DMS153 treated with DMSO at 0.1 percent for 48 hours (cell line): ENCODE data around the gene NUDCD3.
A peak's percentile ranks its signal among the peaks of the same experiment; 100 is the strongest.
"Not testable (repeated sequence)": the region's sequence is repeated elsewhere in the genome, so short reads cannot be mapped to it uniquely, and the experiment has no call there.

Experiments used
- DNase-seq: peaks from one replicate; lab custom pipeline; 2025; ENCODE audit not compliant: unreplicated experiment; lab: John Stamatoyannopoulos, UW

Gene NUDCD3

DNA sequence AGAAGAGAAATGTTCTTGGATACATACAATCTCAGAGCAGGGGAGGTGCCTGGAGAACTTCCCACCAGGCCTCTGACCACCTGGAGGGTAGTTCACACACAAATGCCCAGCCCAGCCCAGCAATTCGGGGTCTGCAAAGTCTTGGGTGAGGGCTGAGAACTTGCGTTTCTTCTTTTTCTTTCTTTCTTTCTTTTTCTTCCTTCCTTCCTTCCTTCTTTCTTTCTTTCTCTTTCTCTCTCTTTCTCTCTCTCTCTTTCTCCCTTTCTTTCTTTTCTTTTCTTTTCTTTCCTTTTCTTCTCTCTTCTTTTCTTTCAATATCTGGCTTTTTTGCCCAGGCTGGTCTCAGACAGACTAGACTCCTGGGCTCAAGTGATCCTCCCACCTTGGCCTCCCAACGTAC is 28.3 kb upstream of the NUDCD3 start:
- DNase-seq: no peak

DNA sequence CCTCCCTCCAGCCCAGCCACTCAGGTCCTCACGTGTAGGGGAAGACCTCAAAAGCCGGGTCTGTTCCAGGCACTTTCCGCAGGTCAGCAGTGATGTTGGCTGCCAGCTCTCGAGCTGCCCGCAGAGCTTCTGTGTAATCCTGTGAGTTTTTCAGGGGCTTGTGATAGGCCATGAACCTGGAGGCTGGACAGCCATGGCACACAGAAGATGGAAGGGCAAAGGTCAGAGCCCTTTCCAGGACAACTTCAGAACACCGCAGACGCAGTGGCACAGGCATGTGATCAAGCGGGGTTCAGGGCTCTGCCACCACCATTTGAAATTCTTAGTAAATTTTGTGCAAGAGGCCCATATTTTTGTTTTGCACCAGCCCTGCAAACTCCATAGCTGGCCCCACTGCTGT is 26.7 kb upstream of the NUDCD3 start:
- no peak for DNase-seq

- DNase-seq: no peak
Observed at GRCh38 chr7:44515590-44516268, 25.3 kb upstream of the NUDCD3 start.

DNA sequence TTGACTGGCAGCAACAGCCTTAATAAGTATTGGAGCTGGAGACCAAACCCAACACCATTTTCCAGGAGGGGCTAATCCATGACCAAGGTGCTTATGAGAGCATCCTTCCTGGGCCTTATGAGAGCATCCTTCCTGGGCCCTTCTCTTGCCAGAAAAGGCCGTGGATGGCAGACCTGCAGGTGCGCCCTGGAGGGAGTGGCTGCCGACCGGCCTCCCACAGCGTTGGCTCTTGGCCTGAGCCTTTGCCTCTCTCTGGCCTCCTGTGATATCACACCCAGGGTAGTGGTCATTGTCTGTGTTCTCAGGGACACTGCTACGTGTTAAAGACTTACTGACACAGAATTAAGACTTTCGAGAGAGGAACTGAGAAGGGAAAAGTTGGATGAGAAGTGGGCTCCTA is 22.3 kb upstream of the NUDCD3 start:
- DNase-seq: no peak

- DNase-seq: no peak
Observed at GRCh38 chr7:44511863-44512468, 21.5 kb upstream of the NUDCD3 start.

DNA sequence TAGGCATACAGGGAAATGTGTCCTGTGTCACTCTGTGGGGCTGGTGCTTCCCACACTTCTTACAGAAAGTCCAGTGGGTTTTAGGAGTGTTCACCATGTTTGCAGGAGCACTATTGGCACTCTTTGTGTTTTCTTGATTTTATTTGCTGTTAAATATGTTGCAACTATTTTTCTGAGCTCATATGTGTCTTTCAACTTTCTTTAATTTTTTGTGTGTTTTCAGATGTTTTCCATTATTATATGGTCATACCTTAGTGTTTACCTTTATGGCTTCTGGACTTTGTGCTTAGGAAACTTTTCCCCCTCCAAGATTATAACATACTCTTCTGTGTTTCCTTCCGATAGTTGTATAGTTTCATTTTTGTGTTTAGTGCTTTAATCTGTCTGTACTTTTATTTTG is 20.8 kb upstream of the NUDCD3 start:
- DNase-seq: no peak

DNA sequence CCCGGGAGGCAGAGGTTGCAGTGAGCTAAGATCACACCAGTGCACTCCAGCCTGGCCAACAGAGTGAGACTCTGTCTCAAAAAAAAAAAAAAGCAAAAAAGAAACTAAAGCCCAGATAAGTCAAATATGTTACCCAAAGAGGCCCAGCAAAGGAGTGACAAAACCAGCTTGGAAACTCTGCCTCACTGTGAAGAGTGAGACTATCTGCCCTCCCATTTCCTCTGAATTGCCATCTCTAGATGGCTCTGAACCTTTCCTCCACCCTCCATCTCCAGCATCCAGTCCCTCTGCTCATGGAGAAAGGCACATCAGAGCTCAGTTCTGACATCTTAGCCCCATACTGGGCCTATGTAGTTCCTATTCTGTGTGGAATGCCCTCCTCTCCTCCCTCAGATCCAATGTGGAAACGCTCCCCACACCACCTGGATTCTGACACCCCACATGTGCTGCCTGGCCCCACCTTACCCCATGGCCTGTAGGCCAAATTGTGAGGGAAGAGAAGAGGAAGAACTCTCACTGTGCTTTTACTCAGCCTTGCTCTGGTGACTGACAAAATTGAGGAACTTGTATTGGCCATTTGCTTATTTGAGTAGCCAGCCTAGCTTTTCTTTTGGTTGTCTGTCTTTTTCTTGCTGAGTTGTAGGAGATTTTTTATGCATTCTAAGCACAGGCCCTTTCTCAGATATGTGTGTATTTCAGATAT is 18.0 kb upstream of the NUDCD3 start:
- no peak for DNase-seq

GRCh38 chr7:44506592-44507288 is 16.3 kb upstream of the NUDCD3 start:
- DNase-seq: not testable (repeated sequence)

DNA sequence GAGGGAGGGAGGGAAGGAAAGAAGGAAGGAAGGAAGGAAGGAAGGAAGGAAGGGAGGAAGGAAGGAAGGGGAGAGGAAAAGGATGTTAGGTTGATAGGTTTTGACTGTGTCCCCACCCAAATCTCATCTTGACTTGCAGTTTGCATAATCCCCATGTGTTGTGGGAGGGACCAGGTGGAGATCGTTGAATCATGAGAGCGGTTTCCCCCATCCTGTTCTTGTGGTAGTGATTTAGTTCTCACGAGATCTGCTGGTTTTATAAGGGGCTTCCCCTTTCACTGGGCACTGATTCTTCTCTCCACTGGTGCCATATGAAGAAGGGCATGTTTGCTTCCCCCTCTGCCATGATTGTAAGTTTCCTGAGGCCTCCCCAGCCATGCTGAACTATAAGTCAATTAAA is 15.1 kb upstream of the NUDCD3 start:
- no peak for DNase-seq

DNA sequence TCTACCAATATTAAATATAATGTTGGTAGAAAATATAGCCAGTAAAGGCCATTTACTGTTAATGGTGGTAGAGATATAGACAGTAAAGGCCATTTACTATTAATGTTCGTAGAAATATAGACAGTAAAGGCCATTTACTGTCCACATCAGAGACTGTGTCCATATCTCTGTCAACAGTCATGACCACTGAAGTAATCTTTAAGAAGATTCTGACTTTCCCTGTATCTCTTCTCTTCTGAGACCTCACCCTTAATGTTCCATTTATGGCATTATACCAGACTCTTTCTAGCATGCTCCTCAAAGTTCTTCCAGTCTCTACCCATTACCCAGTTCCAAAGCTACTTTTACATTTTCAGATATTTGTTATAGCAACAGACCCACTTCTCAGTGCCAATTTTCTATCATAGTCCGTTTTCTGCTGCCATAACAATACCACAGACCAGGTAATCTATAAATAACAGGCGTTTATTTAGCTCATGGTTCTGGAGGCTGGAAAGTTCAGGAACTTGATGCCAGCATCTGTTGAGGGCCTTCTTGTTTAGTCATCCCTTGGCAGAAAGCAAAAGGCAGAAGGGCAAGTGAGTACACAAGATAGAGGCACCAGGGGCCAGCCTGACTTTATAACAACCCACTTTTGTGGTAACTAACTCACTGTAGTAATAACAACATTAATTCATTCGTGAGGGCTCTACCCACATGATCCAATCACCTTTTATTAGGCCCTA is 7.9 kb upstream of the NUDCD3 start:
- DNase-seq: no peak

DNA sequence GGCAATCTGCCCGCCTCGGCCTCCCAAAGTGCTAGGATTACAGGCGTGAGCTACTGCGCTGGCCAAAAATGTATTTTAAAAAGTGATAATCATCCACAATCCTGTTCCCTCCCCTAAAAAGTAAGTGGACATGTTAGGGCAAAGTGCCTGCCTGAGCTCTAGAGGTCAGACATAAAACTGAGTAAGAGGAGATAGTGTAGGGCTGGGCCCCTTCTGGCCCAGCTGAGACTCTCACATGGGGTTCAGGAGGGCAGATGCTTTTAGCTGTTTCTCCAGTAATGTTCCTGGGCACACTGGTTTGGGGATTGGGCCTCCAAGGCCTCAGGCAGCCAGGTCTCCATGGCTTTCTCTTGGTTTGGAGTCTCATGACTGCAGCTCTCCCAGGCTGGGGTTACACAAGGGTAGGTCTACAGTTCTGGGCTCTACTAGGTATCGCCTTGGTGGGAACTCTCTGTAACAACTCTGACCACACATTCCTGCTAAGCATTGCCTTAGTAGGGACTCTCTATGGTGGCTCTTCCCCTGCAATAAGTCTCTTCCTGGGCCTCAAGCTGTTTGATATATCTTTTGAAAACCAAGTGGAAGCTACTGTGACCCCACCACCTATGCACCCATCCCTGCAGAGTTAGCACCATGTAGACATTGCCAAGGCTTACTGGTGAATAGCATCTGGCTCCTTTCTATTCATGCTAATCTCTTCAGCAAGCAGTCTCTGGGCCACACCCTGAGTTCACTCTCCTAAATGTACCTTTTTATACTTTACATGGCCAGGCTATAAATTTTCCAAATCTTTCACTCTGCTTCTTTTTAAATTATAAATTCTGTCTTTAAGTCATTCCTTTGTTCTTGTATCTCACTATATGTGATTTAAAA is 6.9 kb upstream of the NUDCD3 start:
- no peak for DNase-seq

GRCh38 chr7:44496385-44496784 is 5.9 kb upstream of the NUDCD3 start:
- no peak for DNase-seq

DNA sequence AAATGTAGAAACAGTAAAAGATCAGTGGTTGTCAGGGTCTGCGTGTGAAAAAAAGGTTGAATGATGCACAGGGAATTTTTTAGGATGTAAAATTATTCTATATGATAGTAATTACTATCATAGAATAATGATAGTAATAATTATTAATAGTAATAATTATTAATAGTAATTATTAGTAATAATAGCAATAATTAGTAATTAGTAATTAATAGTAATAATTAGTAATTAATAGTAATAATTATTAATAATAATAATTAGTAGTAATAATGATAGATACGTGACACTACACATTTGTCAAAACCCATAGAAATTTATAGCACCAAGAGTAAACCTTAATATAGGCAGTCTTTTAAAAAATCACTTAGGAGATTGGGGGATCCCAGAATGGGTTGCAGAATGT is 4.5 kb upstream of the NUDCD3 start:
- DNase-seq: no peak

GRCh38 chr7:44491229-44491628 is 771 bp upstream of the NUDCD3 start:
- peak; percentile 9 for DNase-seq

DNA sequence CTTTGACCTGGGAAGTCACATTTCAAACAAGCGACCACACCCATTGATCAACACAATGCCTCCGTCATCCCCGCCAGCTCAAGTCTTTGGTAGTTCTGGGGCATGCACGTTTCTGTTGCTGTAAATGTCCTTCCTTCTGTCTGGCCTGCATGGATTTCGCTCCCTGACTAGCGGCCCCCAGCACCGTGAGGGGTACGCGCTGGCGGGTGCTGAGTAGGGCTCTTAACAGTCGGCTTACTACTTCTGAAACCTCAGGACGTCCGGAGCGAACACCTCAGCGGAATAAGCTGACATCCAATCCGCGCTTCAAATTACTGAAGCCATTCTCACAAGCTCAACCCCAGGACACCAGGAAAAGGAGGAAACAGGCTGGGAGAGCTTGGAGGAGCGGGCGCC is 505 bp downstream of the NUDCD3 start:
- no peak for DNase-seq

GRCh38 chr7:44488955-44489354 is 1.5 kb downstream of the NUDCD3 start:
- DNase-seq: no peak

DNA sequence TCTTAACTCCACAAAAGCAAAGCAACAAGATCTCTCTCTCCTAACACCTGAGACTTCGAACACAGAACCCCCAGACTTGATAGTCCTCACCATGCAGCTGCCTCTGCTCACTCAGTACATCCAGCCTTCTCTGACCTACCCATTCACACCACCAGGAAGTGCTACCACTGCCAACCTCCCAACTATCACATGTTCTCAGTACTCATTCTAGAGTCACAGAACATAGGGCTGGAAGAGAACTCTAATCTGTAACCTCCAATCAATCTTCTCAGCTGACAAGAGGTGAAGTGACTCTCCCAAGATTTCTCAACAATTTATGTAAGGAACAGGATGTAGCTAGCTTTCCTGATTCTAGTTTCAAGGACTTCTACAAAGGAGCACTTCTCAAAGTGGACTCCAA is 3.8 kb downstream of the NUDCD3 start:
- no peak for DNase-seq

DNA sequence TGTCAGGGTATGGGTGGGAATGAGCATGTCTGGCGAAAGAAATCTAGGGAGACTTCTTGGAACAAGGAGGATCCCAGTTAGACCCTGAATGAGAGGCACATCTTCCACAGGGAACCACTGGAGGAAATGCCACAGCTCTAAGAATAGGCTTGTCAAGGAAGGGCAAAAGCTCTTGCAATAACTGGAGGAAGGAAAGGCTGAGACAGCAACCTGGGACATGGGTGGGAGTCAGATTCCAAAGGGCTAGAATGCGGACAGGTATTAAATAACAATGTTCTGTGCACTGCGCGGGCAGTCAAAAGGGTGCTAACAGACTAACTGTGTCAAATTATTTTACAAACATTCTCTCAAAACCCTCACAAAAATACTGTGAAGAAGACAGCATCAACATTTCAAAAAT is 4.5 kb downstream of the NUDCD3 start:
- DNase-seq: no peak

GRCh38 chr7:44484482-44485313 is 5.8 kb downstream of the NUDCD3 start:
- no peak for DNase-seq
